Measurements from ENCODE around the gene MORN3. TPM values are rescaled to one million over a fixed set of nuclear protein-coding genes. Genes with fewer than 3 reads are reported as not detected.

The MORN3 gene
- total and polyA plus RNA-seq, 12 donors, result 0.05 to 0.41 (median 0.25) TPM; not detected in 5

GRCh38 chr12:121628536-121628935 lies 40.9 kb downstream of the MORN3 start:
- H3K9me3 ChIP-seq (replicated peaks in 1 of 3), result no peaks in the 10 kb centered on the region
- H3K27me3 ChIP-seq, result no peaks in the 10 kb centered on the region
- DNase-seq, result no peak
- peaks cover 12 to 57% of the 10 kb centered on the region in 2 donors for H3K4me1 ChIP-seq (replicated peaks in 1 of 2)
- TF ChIP-seq CTCF (IDR thresholded peaks at IDR 0.05), result no peak
- no peak for TF ChIP-seq POLR2A (IDR thresholded peaks at IDR 0.05)
- H3K36me3 ChIP-seq (replicated peaks in 1 of 2), result no peaks in the 10 kb centered on the region
- 72 to 88% (median 82%) methylated on average over 5 of the region's 5 CpGs for WGBS, 4 donors
- peak overlapping the region in 1 of 4 donors; percentile 75 for H3K4me3 ChIP-seq
- H3K27ac ChIP-seq, result no peak overlapping the region
- intact Hi-C loops (cut with DNase I), result loop anchor here in 1 of 2 donors (5.0 kb wide), 1 partner anchor 39 kb away; the partner anchor contains the start of gene MORN3

DNA sequence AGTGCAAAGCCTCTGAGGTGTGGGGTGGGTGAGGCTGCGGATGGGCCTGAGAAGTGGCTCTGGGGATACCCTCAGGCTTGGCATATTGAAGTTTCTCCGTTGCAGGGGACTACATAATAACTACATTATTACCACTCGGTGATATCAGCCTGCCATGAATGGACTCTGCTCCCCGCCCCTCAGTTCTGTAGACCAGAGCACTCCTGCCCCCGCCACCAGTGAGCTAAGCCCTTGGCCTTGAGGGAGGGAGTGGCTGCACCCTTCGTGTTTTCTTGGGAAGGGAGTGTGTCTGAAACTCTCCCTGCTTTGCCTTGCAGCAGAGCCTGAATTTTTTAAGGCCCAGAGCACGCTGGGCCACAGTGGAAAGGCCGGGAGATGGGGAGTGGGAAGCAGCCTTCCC lies 41.4 kb downstream of the MORN3 start:
- no peak for DNase-seq
- H3K36me3 ChIP-seq (replicated peaks in 1 of 2), result no peaks in the 10 kb centered on the region
- H3K4me3 ChIP-seq, result peak overlapping the region in 1 of 4 donors; percentile 75
- H3K27ac ChIP-seq, result peak overlapping the region in 2 of 5 donors; percentile 88 to 95
- H3K4me1 ChIP-seq (replicated peaks in 1 of 2), result peaks cover 12 to 53% of the 10 kb centered on the region in 2 donors
- no peaks in the 10 kb centered on the region for H3K27me3 ChIP-seq
- WGBS, 4 donors, result 50 to 63% (median 61%) methylated on average over 4 to 8 of the region's 8 CpGs
- no peaks in the 10 kb centered on the region for H3K9me3 ChIP-seq (replicated peaks in 1 of 3)
- intact Hi-C loops (cut with DNase I), result loop anchor here in 1 of 2 donors (5.0 kb wide), 1 partner anchor 39 kb away; the partner anchor contains the start of gene MORN3
- TF ChIP-seq CTCF (IDR thresholded peaks at IDR 0.05) (no peak), POLR2A (IDR thresholded peaks at IDR 0.05) (no peak)

DNA sequence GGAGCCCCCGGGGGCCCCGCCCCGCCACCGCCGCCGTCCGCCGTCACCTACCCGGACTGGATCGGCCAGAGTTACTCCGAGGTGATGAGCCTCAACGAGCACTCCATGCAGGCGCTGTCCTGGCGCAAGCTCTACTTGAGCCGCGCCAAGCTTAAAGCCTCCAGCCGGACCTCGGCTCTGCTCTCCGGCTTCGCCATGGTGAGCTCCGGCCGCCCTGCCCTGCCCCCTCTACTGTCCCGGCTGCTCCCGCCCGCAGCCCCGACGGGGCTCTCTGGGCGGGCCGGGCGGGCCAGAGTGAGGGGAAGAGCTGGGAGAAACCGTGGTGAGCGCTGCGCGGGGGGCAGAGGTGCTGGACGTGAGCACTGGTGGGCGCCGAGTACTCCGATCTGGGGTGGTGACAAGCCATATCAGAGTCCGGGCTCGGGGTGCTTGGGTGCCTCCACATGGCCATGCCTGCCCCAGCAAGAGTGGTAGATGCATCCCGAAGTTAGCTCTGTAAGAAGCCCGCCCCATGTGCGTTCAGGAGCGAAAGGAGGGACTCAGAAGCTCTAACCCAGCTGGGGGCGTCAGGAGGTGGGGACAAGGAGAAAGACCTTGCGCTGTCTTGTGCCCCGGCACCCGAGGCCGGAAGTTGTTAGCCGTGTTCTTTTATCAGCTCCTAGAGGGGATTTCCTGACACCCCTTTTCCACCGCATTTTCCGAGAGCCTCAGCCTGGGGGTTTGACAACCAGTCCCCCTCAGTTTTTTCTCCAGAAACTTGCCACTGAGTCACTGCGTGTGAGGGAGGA lies 42.4 kb downstream of the MORN3 start:
- no peaks in the 10 kb centered on the region for H3K36me3 ChIP-seq (replicated peaks in 1 of 2)
- H3K4me1 ChIP-seq (replicated peaks in 1 of 2), result peaks cover 12 to 49% of the 10 kb centered on the region in 2 donors

More for the DNA sequence above, 42.4 kb downstream of the MORN3 start:
- TF ChIP-seq POLR2A (IDR thresholded peaks at IDR 0.05), result no peak
- TF ChIP-seq CTCF (IDR thresholded peaks at IDR 0.05), result no peak
- H3K27me3 ChIP-seq, result no peaks in the 10 kb centered on the region
- peak overlapping the region in 2 of 4 donors; percentile 48 to 75 for H3K4me3 ChIP-seq
- intact Hi-C loops (cut with DNase I), result loop anchor here in 1 of 2 donors (5.0 kb wide), 1 partner anchor 40 kb away; the partner anchor contains the start of gene MORN3
- WGBS, 4 donors, result 1 to 2% (median 1%) methylated on average over 5 to 53 of the region's 53 CpGs
- no peaks in the 10 kb centered on the region for H3K9me3 ChIP-seq (replicated peaks in 1 of 3)
- peak; percentile 46 to 68 (median 64) for DNase-seq
- peak overlapping the region in 4 of 5 donors; percentile 75 to 95 (median 83) for H3K27ac ChIP-seq

Data from adrenal gland (tissue), 12 donors.